HG03432 (cell line): Measurements from ENCODE around the gene CD101.

Experiments used
- ATAC-seq: cut with Tn5 transposase; IDR thresholded peaks from one replicate; pipeline ENCODE4 v1.9.1; 2021; ENCODE audit warnings: mild to moderate bottlenecking, moderate library complexity; ENCODE audit not compliant: unreplicated experiment

The CD101 gene

DNA sequence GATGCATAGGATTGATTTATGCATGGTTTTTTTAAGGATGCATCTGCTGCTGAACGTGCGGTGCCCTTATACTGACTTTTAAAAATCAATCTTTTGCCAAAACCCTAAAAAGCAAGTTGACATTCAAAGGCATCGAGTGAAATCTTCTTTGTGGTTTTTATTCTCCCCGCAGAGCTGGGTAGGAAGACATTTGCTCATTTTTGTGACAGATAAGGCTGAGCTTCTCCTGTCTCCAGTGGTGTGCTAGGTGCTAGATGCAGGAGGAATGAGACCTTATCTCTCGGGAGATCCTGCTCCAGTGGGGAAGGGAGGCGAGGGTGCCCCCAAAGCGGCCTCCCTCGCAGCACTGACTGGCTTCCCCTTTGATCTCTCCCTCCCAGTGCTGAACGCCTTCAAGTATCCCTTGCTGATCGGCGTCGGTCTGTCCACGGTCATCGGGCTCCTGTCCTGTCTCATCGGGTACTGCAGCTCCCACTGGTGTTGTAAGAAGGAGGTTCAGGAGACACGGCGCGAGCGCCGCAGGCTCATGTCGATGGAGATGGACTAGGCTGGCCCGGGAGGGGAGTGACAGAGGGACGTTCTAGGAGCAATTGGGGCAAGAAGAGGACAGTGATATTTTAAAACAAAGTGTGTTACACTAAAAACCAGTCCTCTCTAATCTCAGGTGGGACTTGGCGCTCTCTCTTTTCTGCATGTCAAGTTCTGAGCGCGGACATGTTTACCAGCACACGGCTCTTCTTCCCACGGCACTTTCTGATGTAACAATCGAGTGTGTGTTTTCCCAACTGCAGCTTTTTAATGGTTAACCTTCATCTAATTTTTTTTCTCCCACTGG lies 14.9 kb upstream of the CD101 start:
- ATAC-seq = no peak

GRCh38 chr1:116987256-116987555 lies 14.4 kb upstream of the CD101 start:
- no peak for ATAC-seq

- no peak for ATAC-seq
Measured at GRCh38 chr1:116988248-116988647, 13.3 kb upstream of the CD101 start.

GRCh38 chr1:116988908-116989307 lies 12.7 kb upstream of the CD101 start:
- no peak for ATAC-seq

GRCh38 chr1:116989835-116990234 lies 11.7 kb upstream of the CD101 start:
- ATAC-seq = no peak

DNA sequence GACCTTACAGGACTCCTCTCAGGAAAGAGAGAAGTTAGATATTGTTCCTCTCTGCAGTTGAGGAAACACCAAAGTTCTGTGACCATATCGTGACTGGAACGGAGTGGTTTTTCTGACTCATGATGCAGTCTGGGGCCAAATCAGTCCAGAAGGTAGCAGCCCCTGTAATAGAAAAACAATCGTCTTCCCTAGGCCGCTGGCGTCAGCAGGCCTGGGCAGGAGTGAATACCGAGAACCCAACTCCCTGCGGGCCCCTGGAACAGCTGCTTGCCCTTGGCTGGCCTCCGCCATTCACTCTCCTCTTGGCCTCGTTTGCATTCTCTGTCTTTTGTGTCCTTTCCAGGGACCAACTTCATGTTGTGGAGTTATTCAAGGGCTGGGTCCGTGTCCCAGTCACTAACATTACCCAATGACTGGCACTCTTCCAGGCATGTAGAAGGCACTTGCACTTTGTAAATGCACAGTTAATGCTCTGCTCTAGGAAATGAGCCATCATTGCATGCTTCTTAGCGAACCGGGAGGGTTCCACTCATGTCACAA lies 10.9 kb upstream of the CD101 start:
- no peak for ATAC-seq

DNA sequence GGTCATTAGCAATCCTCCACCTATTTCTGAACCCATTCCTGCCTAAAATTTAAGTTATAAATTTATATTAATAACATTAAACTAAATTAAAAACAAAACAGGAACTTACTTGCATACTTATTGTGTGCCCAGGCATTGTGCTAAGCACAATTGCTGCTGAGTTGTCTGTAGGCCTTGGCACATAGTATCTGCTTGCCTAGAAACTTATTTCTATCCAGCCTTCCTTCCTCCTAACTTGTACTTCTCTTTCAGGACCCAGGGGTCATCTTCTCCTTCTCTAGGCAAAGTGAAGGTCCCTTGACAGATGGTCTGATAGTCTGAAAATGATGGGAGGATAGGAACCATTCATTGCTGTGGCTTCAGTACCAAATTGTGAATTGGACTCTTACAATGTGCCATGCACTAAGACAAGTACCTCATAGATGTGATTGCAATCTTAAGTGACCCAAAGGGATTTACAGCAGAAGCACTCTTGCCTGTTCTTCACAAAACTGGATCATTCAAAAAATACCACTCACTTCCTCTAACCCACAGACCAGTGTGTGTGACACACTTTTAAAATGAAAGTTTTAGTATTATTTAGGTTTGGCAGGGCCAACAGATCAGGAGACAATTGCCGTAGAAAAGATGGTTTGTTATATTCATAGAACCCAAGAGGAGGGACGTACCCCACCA lies 10.3 kb upstream of the CD101 start:
- ATAC-seq = no peak

GRCh38 chr1:116991918-116992317 lies 9.6 kb upstream of the CD101 start:
- no peak for ATAC-seq

GRCh38 chr1:116993286-116993685 lies 8.3 kb upstream of the CD101 start:
- ATAC-seq = no peak

DNA sequence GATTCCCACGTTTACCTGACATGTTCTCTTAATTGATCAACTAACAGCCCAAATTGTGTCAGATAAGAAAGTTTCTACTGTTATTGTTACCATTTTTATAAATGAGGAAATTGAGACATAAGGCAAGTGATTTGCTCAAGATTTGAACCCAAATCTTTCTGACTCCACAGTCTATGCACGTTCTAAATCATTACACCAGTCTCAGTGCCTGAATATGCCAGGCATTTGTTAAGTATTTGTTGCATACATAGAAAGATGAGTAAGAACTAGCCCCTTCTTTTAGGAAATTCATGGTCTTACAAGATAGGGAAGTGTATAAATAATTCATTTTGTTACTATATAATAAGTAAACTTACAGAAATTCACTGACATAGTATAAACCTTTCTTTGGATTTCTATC lies 7.1 kb upstream of the CD101 start:
- no peak for ATAC-seq

- ATAC-seq = no peak
Measured at GRCh38 chr1:116997066-116997465, 4.5 kb upstream of the CD101 start.

GRCh38 chr1:116997636-116998035 lies 3.9 kb upstream of the CD101 start:
- no peak for ATAC-seq

DNA sequence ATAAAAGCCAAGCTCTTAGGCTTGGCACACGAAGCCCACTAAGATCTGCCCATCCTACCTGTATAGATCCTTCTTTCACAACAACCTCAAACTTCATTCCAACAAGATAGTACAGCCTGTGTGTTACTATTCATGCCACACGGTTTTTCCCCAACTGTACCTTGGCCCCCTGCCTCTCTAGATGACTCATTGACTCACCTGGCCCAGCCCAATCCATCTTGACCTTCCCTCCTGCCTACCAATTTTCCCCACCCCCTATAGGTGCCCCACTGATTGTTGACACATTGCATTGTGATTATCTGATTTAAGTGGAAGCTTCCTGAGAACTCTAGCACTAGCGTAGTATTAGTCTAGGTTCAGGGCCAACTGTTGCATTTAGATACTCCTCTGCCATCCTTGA lies 2.0 kb upstream of the CD101 start:
- ATAC-seq = no peak

GRCh38 chr1:117000142-117000541 lies 1.4 kb upstream of the CD101 start:
- ATAC-seq = no peak

GRCh38 chr1:117003223-117003875 lies 1.8 kb downstream of the CD101 start:
- ATAC-seq = no peak

DNA sequence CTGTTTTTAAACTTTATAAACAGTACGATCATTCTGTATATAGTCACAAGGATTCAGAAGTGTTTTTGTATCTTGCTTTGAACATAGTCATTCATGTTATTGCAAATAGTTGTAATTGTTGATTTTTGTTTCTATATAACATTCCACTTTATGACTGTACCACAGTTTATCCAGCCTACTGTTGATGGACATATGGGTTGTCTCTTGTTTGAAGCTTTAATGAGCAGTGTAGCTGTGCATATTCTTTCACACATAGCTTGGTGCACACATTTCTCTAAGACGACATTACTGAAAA lies 6.1 kb downstream of the CD101 start:
- ATAC-seq = no peak

- no peak for ATAC-seq
Measured at GRCh38 chr1:117008656-117009055, 7.1 kb downstream of the CD101 start.

DNA sequence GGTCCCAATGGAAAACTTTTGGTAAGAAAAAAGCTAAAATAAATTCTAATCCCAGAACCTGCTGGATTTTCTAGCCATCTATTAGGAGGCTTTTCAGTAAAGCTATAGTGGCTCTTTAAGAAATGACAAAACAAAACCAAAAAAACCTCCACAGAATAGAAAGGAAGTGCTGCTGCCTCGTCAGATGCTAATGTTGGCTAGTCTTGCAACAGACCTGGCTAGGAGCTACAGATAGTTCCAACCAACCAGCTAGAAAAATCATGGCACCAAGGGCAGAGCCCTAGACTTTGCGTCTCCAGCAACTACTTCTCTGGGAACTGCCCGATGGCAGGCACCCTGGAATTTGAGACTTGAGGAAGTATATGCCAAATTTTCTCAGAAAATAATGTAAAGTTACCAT lies 7.6 kb downstream of the CD101 start:
- no peak for ATAC-seq

DNA sequence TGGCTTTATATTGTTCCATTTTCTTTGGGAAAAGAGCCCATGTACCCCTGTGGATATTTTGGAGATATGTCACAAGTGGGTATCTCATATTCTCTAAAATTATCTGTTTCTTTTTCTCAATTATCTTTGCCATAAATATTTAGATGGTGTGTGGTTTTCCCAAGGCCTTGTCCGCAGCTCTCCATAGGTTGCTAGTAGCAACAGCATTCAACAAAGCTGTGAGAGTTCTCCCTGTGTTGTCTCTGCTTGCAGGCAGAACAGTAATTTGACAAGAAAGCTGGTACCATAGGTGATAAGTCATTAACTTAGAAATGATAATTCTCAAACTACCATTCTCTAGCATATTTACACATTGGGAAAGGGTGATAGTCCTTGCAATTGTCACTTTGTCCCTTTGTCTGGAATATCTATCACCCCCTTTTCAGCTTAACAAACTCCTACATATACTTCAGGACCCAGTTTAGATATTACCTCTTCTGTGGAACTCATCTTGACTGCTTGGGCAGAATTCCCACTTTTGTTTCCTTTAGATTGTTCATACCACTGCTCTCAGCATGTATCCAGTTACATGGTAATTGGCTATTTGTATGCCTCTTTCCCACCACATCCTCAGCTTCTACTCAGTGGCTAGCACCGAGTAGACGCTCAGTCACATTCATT lies 8.9 kb downstream of the CD101 start:
- ATAC-seq = no peak

DNA sequence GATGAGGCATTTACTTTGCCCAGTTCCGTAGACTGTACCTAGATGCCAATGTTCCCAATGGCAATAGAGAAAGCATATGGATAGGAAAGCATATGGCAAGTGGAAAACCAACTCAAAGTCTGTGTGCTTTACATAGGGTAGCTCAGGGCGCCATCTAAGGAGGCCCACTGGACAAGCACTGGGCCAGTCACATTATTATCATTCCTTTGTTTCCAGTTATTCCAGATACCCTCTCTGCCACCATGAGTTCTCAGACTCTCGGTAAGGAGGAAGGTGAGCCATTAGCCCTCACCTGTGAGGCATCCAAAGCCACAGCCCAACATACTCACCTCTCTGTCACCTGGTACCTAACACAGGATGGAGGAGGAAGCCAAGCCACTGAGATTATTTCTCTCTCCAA lies 9.8 kb downstream of the CD101 start:
- ATAC-seq = no peak

- ATAC-seq = no peak
Measured at GRCh38 chr1:117013309-117013858, 11.8 kb downstream of the CD101 start.
